Adrenal gland (tissue), 12 donors: Measurements from ENCODE around the gene PABPN1. TPM values are rescaled to one million over a fixed set of nuclear protein-coding genes. Genes with fewer than 3 reads are reported as not detected.

Source experiments
- DNase-seq, 7 donors: peaks; one replicate each; pipeline ENCODE4 v3.0.0-alpha.2; 2019 to 2020
- H3K27ac ChIP-seq, 5 donors: fragments of 200-600 bp; sonication (generic) in 4 of 5; 1 replicate in 3 of 5; 2 replicates in 2 of 5; pipeline versions ENCODE4 v1.5.1 to v1.8.0; 2016 to 2020; ENCODE audit warnings: mild to moderate bottlenecking in 1 of 5
- H3K27me3 ChIP-seq: fragments of 200-600 bp; 2 replicates; pipeline ENCODE4 v1.8.0; 2021
- H3K36me3 ChIP-seq, 2 donors: fragments of 200-600 bp; replicated peaks in 1 of 2; 1 replicate in 1 of 2; 2 replicates in 1 of 2; pipeline versions ENCODE4 v1.5.1 to v1.8.0; 2018 to 2022
- H3K4me1 ChIP-seq, 2 donors: fragments of 200-600 bp; replicated peaks in 1 of 2; 1 replicate in 1 of 2; 2 replicates in 1 of 2; pipeline versions ENCODE4 v1.5.1 to v1.8.0; 2018 to 2021
- H3K4me3 ChIP-seq, 4 donors: fragments of 200-600 bp; sonication (generic) in 3 of 4; one replicate each; pipeline ENCODE4 v1.5.1; 2016 to 2018
- H3K9me3 ChIP-seq, 3 donors: fragments of 200-600 bp; sonication (generic) in 1 of 3; replicated peaks in 1 of 3; 1 replicate in 2 of 3; 2 replicates in 1 of 3; pipeline versions ENCODE4 v1.5.1 to v1.8.0; 2016 to 2021
- CTCF ChIP-seq, 6 experiments: fragments of 450-650 bp in 4 of 6; fragments of 200-600 bp in 2 of 6; sonication (generic) in 1 of 6; IDR thresholded peaks; 1 replicate in 5 of 6; 2 replicates in 1 of 6; pipeline versions ENCODE4 v1.5.1 to v1.8.0; 2016 to 2021; ENCODE audit warnings: antibody characterized with exemption in 6 of 6, mild to moderate bottlenecking in 2 of 6, moderate library complexity in 1 of 6
- POLR2A ChIP-seq, 2 donors: fragments of 450-650 bp; IDR thresholded peaks; one replicate each; pipeline ENCODE4 v1.6.1; 2017; ENCODE audit warnings: antibody characterized with exemption in 2 of 2, mild to moderate bottlenecking in 2 of 2, moderate library complexity in 1 of 2
- WGBS, 4 donors: extraction: QIAGEN DNeasy Blood & Tissue Kit in 2 of 4; methylation state at CpG; one replicate each; pipeline versions ENCODE4 v1.1.5 to v1.1.7; 2013 to 2017; 5-methylcytosine and 5-hydroxymethylcytosine counted together
- intact Hi-C, 2 donors: fragments of 100-400 bp; cut with DNase I; formaldehyde crosslinking; loops; one replicate each; pipeline versions ENCODE4 v1.14.1 to v1.15.0; 2022 to 2023
- polyA plus RNA-seq, 3 donors: library from polyadenylated mRNA; stranded (reverse); fragments of 200-250 nt in 2 of 3; fragments of 350-450 nt in 1 of 3; fragmentation: Illumina TruSeq in 1 of 3; extraction: RNeasy Lipid Tissue Mini Kit (QIAGEN cat#74804) in 1 of 3; gene quantifications; one replicate each; pipeline ENCODE4 v1.2.3, GENCODE V29; 2013 to 2014
- total RNA-seq, 9 donors: library from RNA; depleted of rRNA in 4 of 9; stranded (reverse); fragments of >200 nt in 4 of 9; fragments of 120-200 nt in 1 of 9; fragmentation: NEBNext Ultra II Directional in 1 of 9; extraction: Animal tissue kit (Norgen Biotek cat#: 25700) in 1 of 9; gene quantifications; one replicate each; pipeline versions ENCODE4 v1.1.0 to v1.2.4, GENCODE V29; 2013 to 2023
- donor health status: healthy with polysubstance abuse.
- donor health status: Bipolar disorder and iron deficiency.
- donor health status: DM: yes; HTN: yes; CAD: no.
- donor health status: DM: no; HTN: no; CAD: no.
- donor health status: DM: no; HTN: no; CAD: no.
- donor health status: DM: yes; HTN: yes; CAD: no.

The PABPN1 gene
- total and polyA plus RNA-seq, 12 donors, result 18.3 to 632 (median 99.3) TPM

GRCh38 chr14:23356662-23357061 lies 35.4 kb downstream of the PABPN1 start:
- H3K4me3 ChIP-seq, result no peak overlapping the region
- intact Hi-C loops, result no loop called here
- TF ChIP-seq POLR2A (IDR thresholded peaks at IDR 0.05), result no peak
- no peak for TF ChIP-seq CTCF (IDR thresholded peaks at IDR 0.05)
- H3K9me3 ChIP-seq, result no peaks in the 10 kb centered on the region
- H3K27me3 ChIP-seq, result peaks cover 8% of the 10 kb centered on the region
- peak in 1 of 7 donors; percentile 30 for DNase-seq
- WGBS, 4 donors, result 79 to 94% (median 89%) methylated on average over 4 of the region's 4 CpGs
- peaks cover 5 to 13% of the 10 kb centered on the region in 2 donors for H3K4me1 ChIP-seq
- H3K27ac ChIP-seq, result no peak overlapping the region
- no peaks in the 10 kb centered on the region for H3K36me3 ChIP-seq

- H3K9me3 ChIP-seq, result no peaks in the 10 kb centered on the region
- no peak overlapping the region for H3K4me3 ChIP-seq
- no peak overlapping the region for H3K27ac ChIP-seq
- H3K36me3 ChIP-seq, result no peaks in the 10 kb centered on the region
- intact Hi-C loops, result no loop called here
- peaks cover 0 to 7% of the 10 kb centered on the region in 2 donors for H3K4me1 ChIP-seq
- peak in 1 of 7 donors; percentile 44 for DNase-seq
- TF ChIP-seq CTCF (IDR thresholded peaks at IDR 0.05), result no peak
- TF ChIP-seq POLR2A (IDR thresholded peaks at IDR 0.05), result no peak
- WGBS, 4 donors, result 74 to 90% (median 85%) methylated on average over 7 to 8 of the region's 8 CpGs
- peaks cover 4% of the 10 kb centered on the region for H3K27me3 ChIP-seq
These were observed 36.0 kb downstream of the PABPN1 start for GRCh38 chr14:23357261-23357660.

GRCh38 chr14:23358042-23358441 lies 36.8 kb downstream of the PABPN1 start:
- peaks cover 4% of the 10 kb centered on the region for H3K27me3 ChIP-seq
- H3K4me3 ChIP-seq, result no peak overlapping the region
- no peaks in the 10 kb centered on the region for H3K4me1 ChIP-seq
- intact Hi-C loops, result no loop called here
- H3K9me3 ChIP-seq, result no peaks in the 10 kb centered on the region
- peak in 1 of 7 donors; percentile 37 for DNase-seq
- no peaks in the 10 kb centered on the region for H3K36me3 ChIP-seq
- WGBS, 4 donors, result 74 to 84% (median 80%) methylated on average over 3 of the region's 3 CpGs
- no peak overlapping the region for H3K27ac ChIP-seq
- TF ChIP-seq CTCF (IDR thresholded peaks at IDR 0.05), result no peak
- TF ChIP-seq POLR2A (IDR thresholded peaks at IDR 0.05), result no peak

- Histone ChIP-seq H3K27ac (peak overlapping the region in 1 of 5 donors; percentile 49), H3K27me3 (peaks cover 4% of the 10 kb centered on the region), H3K9me3 (no peaks in the 10 kb centered on the region), H3K4me3 (no peak overlapping the region), H3K36me3 (no peaks in the 10 kb centered on the region), H3K4me1 (no peaks in the 10 kb centered on the region)
- intact Hi-C loops, result no loop called here
- TF ChIP-seq POLR2A (IDR thresholded peaks at IDR 0.05) (no peak), CTCF (IDR thresholded peaks at IDR 0.05) (no peak)
- DNase-seq, result no peak
- 79 to 90% (median 83%) methylated on average over 10 to 12 of the region's 12 CpGs for WGBS, 4 donors
These were observed 37.4 kb downstream of the PABPN1 start for GRCh38 chr14:23358553-23359166.
